Prostate gland (tissue), 2 donors: ENCODE results near the gene CATSPERD. TPM values are rescaled to one million over a fixed set of nuclear protein-coding genes. Genes with fewer than 3 reads are reported as not detected.

Source experiments
- DNase-seq: peaks from one replicate; pipeline ENCODE4 v3.0.0-alpha.2; 2019; ENCODE audit warnings: low spot score
- H3K27ac ChIP-seq, 2 donors: fragments of 200-600 bp; sonication (generic); 2 replicates each; pipeline ENCODE4 v1.5.1; 2017 to 2019
- H3K27me3 ChIP-seq: fragments of 200-600 bp; sonication (generic); replicated peaks from 2 replicates; pipeline ENCODE4 v1.5.1; 2019; ENCODE audit not compliant: insufficient read depth
- H3K36me3 ChIP-seq, 2 donors: fragments of 200-600 bp; sonication (generic); 1 replicate in 1 of 2; 2 replicates in 1 of 2; pipeline versions ENCODE4 v1.5.1 to v1.8.1; 2017 to 2019
- H3K4me1 ChIP-seq: fragments of 200-600 bp; sonication (generic); replicated peaks from 2 replicates; pipeline ENCODE4 v1.5.1; 2019
- H3K4me3 ChIP-seq, 2 donors: fragments of 200-600 bp; sonication (generic); 2 replicates each; pipeline ENCODE4 v1.5.1; 2017 to 2019
- H3K9me3 ChIP-seq: fragments of 200-600 bp; sonication (generic); 2 replicates; pipeline ENCODE4 v1.5.1; 2017
- CTCF ChIP-seq, 4 experiments: fragments of 200-600 bp in 2 of 4; fragments of 450-650 bp in 2 of 4; sonication (generic) in 2 of 4; IDR thresholded peaks; 1 replicate in 3 of 4; 2 replicates in 1 of 4; pipeline ENCODE4 v1.5.1; 2016 to 2019; ENCODE audit warnings: antibody characterized with exemption in 4 of 4, mild to moderate bottlenecking in 2 of 4, moderate library complexity in 2 of 4
- POLR2A ChIP-seq: fragments of 450-650 bp; IDR thresholded peaks from one replicate; pipeline ENCODE4 v1.6.1; 2016; ENCODE audit warnings: antibody characterized with exemption, mild to moderate bottlenecking
- POLR2AphosphoS5 ChIP-seq: sonication (generic); formaldehyde crosslinking; IDR thresholded peaks from one replicate; pipeline ENCODE4 v1.6.1; 2017; ENCODE audit warnings: antibody characterized with exemption
- WGBS: methylation state at CpG from one replicate; pipeline ENCODE4 v1.1.5; 2018; 5-methylcytosine and 5-hydroxymethylcytosine counted together
- intact Hi-C: fragments of 100-400 bp; cut with DNase I; formaldehyde crosslinking; loops from one replicate; pipeline ENCODE4 v1.14.2; 2022
- total RNA-seq, 2 donors: library from RNA; depleted of rRNA; stranded (reverse); fragments of >200 nt; gene quantifications; one replicate each; pipeline ENCODE4 v1.1.0, GENCODE V29; 2016

CATSPERD gene
- total RNA-seq, 2 donors from 2014 or later = 1.4 TPM; not detected in 1

- Histone ChIP-seq H3K27ac (no peak overlapping the region), H3K4me3 (peak overlapping the region; percentile 1 to 4), H3K27me3 (no peaks in the 10 kb centered on the region), H3K36me3 (no peaks in the 10 kb centered on the region), H3K9me3 (no peaks in the 10 kb centered on the region), H3K4me1 (no peaks in the 10 kb centered on the region)
- DNase-seq = no peak
- intact Hi-C loops = loop anchor here (2.0 kb wide), 1 partner anchor 219 kb away; no protein-coding TSS in a partner anchor
- TF ChIP-seq POLR2AphosphoS5 (no peak), POLR2A (no peak), CTCF (IDR thresholded peaks at IDR 0.05) (no peak)
- WGBS = 6% methylated on average over 8 of the region's 8 CpGs
Observed at GRCh38 chr19:5803441-5803751, 83.0 kb downstream of the CATSPERD start.

GRCh38 chr19:5803752-5804515 is 83.5 kb downstream of the CATSPERD start:
- Histone ChIP-seq H3K27me3 (no peaks in the 10 kb centered on the region), H3K4me1 (no peaks in the 10 kb centered on the region), H3K36me3 (no peaks in the 10 kb centered on the region), H3K4me3 (peak overlapping the region; percentile 1 to 4), H3K27ac (no peak overlapping the region), H3K9me3 (no peaks in the 10 kb centered on the region)
- peak; percentile 79 for DNase-seq
- intact Hi-C loops = loop anchor here (1.0 to 2.0 kb wide), 3 partner anchors 25 to 219 kb away; no protein-coding TSS in a partner anchor
- TF ChIP-seq CTCF (IDR thresholded peaks at IDR 0.05) (peak; percentile 55 to 96 (median 90)), POLR2AphosphoS5 (peak; percentile 52), POLR2A (no peak)
- WGBS = 2% methylated on average over 44 of the region's 54 CpGs

- DNase-seq = no peak
- TF ChIP-seq POLR2A (no peak), POLR2AphosphoS5 (no peak), CTCF (IDR thresholded peaks at IDR 0.05) (no peak)
- Histone ChIP-seq H3K27me3 (no peaks in the 10 kb centered on the region), H3K36me3 (no peaks in the 10 kb centered on the region), H3K4me1 (no peaks in the 10 kb centered on the region), H3K9me3 (no peaks in the 10 kb centered on the region), H3K27ac (peak within 1 kb of the TSS; percentile 61 to 64), H3K4me3 (peak within 1 kb of the TSS; percentile 21 to 27)
- intact Hi-C loops = loop anchor here (1.0 to 2.0 kb wide), 2 partner anchors 24 to 88 kb away; no protein-coding TSS in a partner anchor
- WGBS = 1% methylated on average over 53 of the region's 107 CpGs
Observed at GRCh38 chr19:5804516-5805461, 84.4 kb downstream of the CATSPERD start, which contains the start of gene NRTN. TSS of gene NRTN (plus strand) at chr19:5805067. CDS start at chr19:5824166, 19,099 bp downstream.

- TF ChIP-seq POLR2AphosphoS5 (peak; percentile 61), CTCF (IDR thresholded peaks at IDR 0.05) (peak; percentile 57 to 78 (median 76)), POLR2A (no peak)
- H3K4me1 ChIP-seq = no peaks in the 10 kb centered on the region
- no peaks in the 10 kb centered on the region for H3K27me3 ChIP-seq
- intact Hi-C loops = loop anchor here (2.0 kb wide), 1 partner anchor 23 kb away; no protein-coding TSS in a partner anchor
- DNase-seq = peak; percentile 71
- H3K27ac ChIP-seq = peak overlapping the region; percentile 61 to 64
- peak overlapping the region; percentile 21 to 27 for H3K4me3 ChIP-seq
- H3K36me3 ChIP-seq = no peaks in the 10 kb centered on the region
- no peaks in the 10 kb centered on the region for H3K9me3 ChIP-seq
- WGBS = 3% methylated on average over 28 of the region's 46 CpGs
Observed at GRCh38 chr19:5805462-5806132, 85.2 kb downstream of the CATSPERD start.
